B cell (primary cell): ENCODE measurements around the gene SLC19A1. TPM values are rescaled to one million over a fixed set of nuclear protein-coding genes. Genes with fewer than 3 reads are reported as not detected.

Experiments
- ATAC-seq: fragments of 200-7000 bp; cut with Tn5 transposase; one replicate; pipeline ENCODE4 v1.10.0; 2021; ENCODE audit warnings: low read depth, mild to moderate bottlenecking, moderate number of reproducible peaks, moderate library complexity
- CTCF ChIA-PET: fragments of 350-600 bp; sonication (Branson Sonifier 250); formaldehyde crosslinking; loops from one replicate; lab custom pipeline; 2021; ENCODE audit warnings: antibody characterized with exemption, inconsistent platforms; lab: Charles Lee
- POLR2A ChIA-PET: fragments of 350-600 bp; sonication (Branson Sonifier 250); formaldehyde crosslinking; loops from one replicate; lab custom pipeline; 2021; ENCODE audit warnings: antibody characterized with exemption; lab: Charles Lee
- DNase-seq: peaks from one replicate; pipeline ENCODE4 v3.0.0; 2013
- H2AFZ ChIP-seq: 2 replicates; pipeline ENCODE4 v1.6.1; 2012; ENCODE audit warnings: mild to moderate bottlenecking, low read depth, low read length; ENCODE audit not compliant: insufficient read depth, poor library complexity, severe bottlenecking
- H3K27ac ChIP-seq, 2 donors: 1 replicate in 1 of 2; 2 replicates in 1 of 2; pipeline ENCODE4 v1.5.1; 2012 to 2013; ENCODE audit warnings: low read length in 2 of 2, mild to moderate bottlenecking in 2 of 2, moderate library complexity in 1 of 2
- H3K27me3 ChIP-seq, 4 experiments: fragments of 200-600 bp in 1 of 4; sonication (generic) in 1 of 4; replicated peaks in 1 of 4; 1 replicate in 2 of 4; 2 replicates in 2 of 4; pipeline versions ENCODE4 v1.6.1 to v1.7.0; 2013 to 2016; ENCODE audit warnings: low read length in 3 of 4, mild to moderate bottlenecking in 2 of 4, mixed read lengths in 1 of 4, moderate library complexity in 1 of 4; ENCODE audit not compliant: insufficient read depth in 4 of 4, control insufficient read depth in 3 of 4; ENCODE audit errors: control extremely low read depth in 1 of 4
- H3K36me3 ChIP-seq, 2 experiments: replicated peaks in 1 of 2; 1 replicate in 1 of 2; 2 replicates in 1 of 2; pipeline versions ENCODE4 v1.6.1 to v1.7.1; 2013; ENCODE audit warnings: low read length in 1 of 2; ENCODE audit not compliant: insufficient read depth in 2 of 2, control insufficient read depth in 1 of 2; ENCODE audit errors: control extremely low read depth in 1 of 2, extremely low read depth in 1 of 2
- H3K4me1 ChIP-seq, 2 donors: fragments of 200-600 bp in 1 of 2; sonication (generic) in 1 of 2; 1 replicate in 1 of 2; 2 replicates in 1 of 2; pipeline versions ENCODE4 v1.5.1 to v1.6.1; 2013 to 2017; ENCODE audit warnings: low read length in 2 of 2; ENCODE audit not compliant: control insufficient read depth in 2 of 2, insufficient read depth in 2 of 2
- H3K4me2 ChIP-seq: replicated peaks from 2 replicates; pipeline ENCODE3; 2012; ENCODE audit warnings: mild to moderate bottlenecking, low read depth, low read length; ENCODE audit not compliant: poor library complexity, severe bottlenecking
- H3K4me3 ChIP-seq, 5 experiments: fragments of 200-600 bp in 1 of 5; sonication (generic) in 1 of 5; 1 replicate in 3 of 5; 2 replicates in 2 of 5; pipeline versions ENCODE4 v1.5.1 to v1.7.0; 2011 to 2016; ENCODE audit warnings: low read length in 4 of 5, mild to moderate bottlenecking in 4 of 5, low read depth in 2 of 5, control low read depth in 1 of 5, moderate library complexity in 1 of 5; ENCODE audit not compliant: insufficient read depth in 1 of 5; ENCODE audit errors: control extremely low read depth in 1 of 5, extremely low read depth in 1 of 5
- H3K79me2 ChIP-seq: fragments of 200-600 bp; sonication (generic); one replicate; pipeline ENCODE4 v1.6.0; 2016; ENCODE audit warnings: low read length; ENCODE audit not compliant: control insufficient read depth, insufficient read depth
- H3K9ac ChIP-seq: fragments of 200-600 bp; sonication (generic); 2 replicates; pipeline ENCODE4 v1.6.1; 2017; ENCODE audit warnings: mild to moderate bottlenecking, low read length, moderate library complexity
- H3K9me3 ChIP-seq, 3 donors: one replicate each; pipeline versions ENCODE4 v1.6.1 to v1.7.1; 2013; ENCODE audit warnings: low read length in 2 of 3; ENCODE audit not compliant: control insufficient read depth in 2 of 3, insufficient read depth in 1 of 3; ENCODE audit errors: control extremely low read depth in 1 of 3
- H4K20me1 ChIP-seq: 2 replicates; pipeline ENCODE4 v1.6.0; 2012; ENCODE audit warnings: mild to moderate bottlenecking, low read length; ENCODE audit not compliant: insufficient read depth, control insufficient read depth, poor library complexity, severe bottlenecking
- H3K27ac Mint-ChIP-seq: one replicate; pipeline ENCODE4 v1.8.0; 2021; ENCODE audit warnings: mixed read lengths
- H3K27me3 Mint-ChIP-seq: one replicate; pipeline ENCODE4 v1.8.0; 2021; ENCODE audit warnings: mixed read lengths
- H3K4me1 Mint-ChIP-seq: one replicate; pipeline ENCODE4 v1.8.0; 2021; ENCODE audit warnings: mixed read lengths
- H3K4me3 Mint-ChIP-seq: one replicate; pipeline ENCODE4 v1.8.0; 2021; ENCODE audit warnings: mixed read lengths
- H3K9me3 Mint-ChIP-seq: one replicate; pipeline ENCODE4 v1.8.0; 2022; ENCODE audit warnings: mixed read lengths; ENCODE audit not compliant: insufficient read depth
- CTCF ChIP-seq: fragments of 200-600 bp; IDR thresholded peaks from one replicate; pipeline ENCODE4 v1.8.0; 2022; ENCODE audit warnings: antibody characterized with exemption, mild to moderate bottlenecking
- EZH2 ChIP-seq: IDR thresholded peaks from 2 replicates; pipeline ENCODE4 v1.6.1; 2012; ENCODE audit warnings: borderline replicate concordance, low read depth, mild to moderate bottlenecking, moderate library complexity, low read length; ENCODE audit not compliant: insufficient read depth, poor library complexity, severe bottlenecking
- WGBS: methylation state at CpG from one replicate; pipeline ENCODE4 v1.1.5; 2013; ENCODE audit warnings: missing lambda C conversion rate; ENCODE audit not compliant: insufficient coverage; 5-methylcytosine and 5-hydroxymethylcytosine counted together
- intact Hi-C: fragments of 100-400 bp; cut with micrococcal nuclease; formaldehyde crosslinking; loops from one replicate; pipeline ENCODE4 v1.10.0; 2022
- polyA plus RNA-seq: library from polyadenylated mRNA; depleted of rRNA; stranded (reverse); fragments of >200 nt; gene quantifications from 2 replicates; pipeline ENCODE4 v1.2.3, GENCODE V29; 2012
- total RNA-seq, 2 donors: library from RNA; stranded (reverse); fragments of 120-200 nt in 1 of 2; gene quantifications; 1 replicate in 1 of 2; 2 replicates in 1 of 2; pipeline versions ENCODE4 v1.2.3 to v1.2.4, GENCODE V29; 2013 to 2022

Gene SLC19A1
- total and polyA plus RNA-seq, 2 donors (not counting 1 experiment from before 2014, with no cell fraction given) = 8.7 to 10.1 TPM

- 87% methylated on average over 23 of the region's 24 CpGs for WGBS
- no peaks in the 10 kb centered on the region for H4K20me1 ChIP-seq
- Mint-ChIP-seq H3K27ac (no peak overlapping the region), H3K4me1 (no peaks in the 10 kb centered on the region), H3K9me3 (no peaks in the 10 kb centered on the region), H3K27me3 (peaks cover 5% of the 10 kb centered on the region), H3K4me3 (no peak overlapping the region)
- ChIA-PET POLR2A (no interaction called here), CTCF (interaction anchor here (1.7 kb wide), 1 partner anchor 19 kb away, joined by 5 read pairs; no protein-coding TSS in a partner anchor)
- H3K9me3 ChIP-seq = no peaks in the 10 kb centered on the region
- no peaks in the 10 kb centered on the region for H3K79me2 ChIP-seq
- no peak overlapping the region for H3K27ac ChIP-seq
- H3K4me3 ChIP-seq = no peak overlapping the region
- TF ChIP-seq EZH2 (no peak), CTCF (no peak)
- intact Hi-C loops = no loop called here
- no peaks in the 10 kb centered on the region for H3K4me1 ChIP-seq
- H3K4me2 ChIP-seq = no peak overlapping the region
- no peak overlapping the region for H2AFZ ChIP-seq
- ATAC-seq = no peak
- no peaks in the 10 kb centered on the region for H3K36me3 ChIP-seq
- no peak for DNase-seq
- peaks cover 0 to 3% (median 0%) of the 10 kb centered on the region in 4 experiments for H3K27me3 ChIP-seq
- no peak overlapping the region for H3K9ac ChIP-seq
Observed at GRCh38 chr21:45576838-45577737, 34.8 kb upstream of the SLC19A1 start.
